Measurements from ENCODE around the gene CMA1. TPM values are rescaled to one million over a fixed set of nuclear protein-coding genes. Genes with fewer than 3 reads are reported as not detected.
"Not testable (repeated sequence)": the region's sequence is repeated elsewhere in the genome, so short reads cannot be mapped to it uniquely, and the experiment has no call there.

CMA1 gene
- total and polyA plus RNA-seq, 2 donors (not counting 1 experiment from before 2014, with no cell fraction given) = not detected

DNA sequence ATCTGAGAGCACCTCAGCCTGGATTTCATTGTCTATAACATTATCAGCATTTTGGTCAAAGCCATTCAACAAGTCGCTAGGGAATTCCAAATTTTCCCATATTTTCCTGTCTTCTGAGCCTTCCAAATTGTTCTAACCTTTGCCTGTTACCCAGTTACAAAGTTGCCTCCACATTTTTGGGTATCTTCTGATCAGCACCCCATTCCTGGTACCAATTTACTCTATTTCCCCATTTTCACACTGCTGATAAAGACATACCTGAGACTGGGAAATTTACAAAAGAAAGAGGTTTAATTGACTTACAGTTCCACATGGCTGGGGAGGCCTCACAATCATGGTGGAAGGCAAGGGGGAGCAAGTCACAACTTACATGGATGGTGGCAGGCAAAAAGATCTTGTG is 41.0 kb upstream of the CMA1 start:
- WGBS (ENCODE audit: insufficient coverage) = 50% methylated on average over 1 of the region's 1 CpG
- H3K27ac ChIP-seq (ENCODE audit: low read length in 2 of 2); ATAC-seq (ENCODE audit: low read depth); H3K4me1 Mint-ChIP-seq; H3K79me2 ChIP-seq (ENCODE audit: control insufficient read depth, insufficient read depth, low read length); POLR2A ChIA-PET; H3K4me3 Mint-ChIP-seq; H3K4me3 ChIP-seq (ENCODE audit: control extremely low read depth in 1 of 5, extremely low read depth in 1 of 5, insufficient read depth in 1 of 5, low read depth in 2 of 5, low read length in 4 of 5); CTCF ChIA-PET; H3K27ac Mint-ChIP-seq; H3K27me3 Mint-ChIP-seq; DNase-seq; H3K36me3 ChIP-seq (replicated peaks in 1 of 2; ENCODE audit: control extremely low read depth in 1 of 2, control insufficient read depth in 1 of 2, extremely low read depth in 1 of 2, insufficient read depth in 2 of 2, low read length in 1 of 2); H3K27me3 ChIP-seq (replicated peaks in 1 of 4; ENCODE audit: control extremely low read depth in 1 of 4, control insufficient read depth in 3 of 4, insufficient read depth in 4 of 4, low read length in 3 of 4); H4K20me1 ChIP-seq (ENCODE audit: control insufficient read depth, insufficient read depth, low read length, poor library complexity, severe bottlenecking); H3K4me1 ChIP-seq (ENCODE audit: control insufficient read depth in 2 of 2, insufficient read depth in 2 of 2, low read length in 2 of 2); H3K9ac ChIP-seq (ENCODE audit: low read length); H3K4me2 ChIP-seq (replicated peaks; ENCODE audit: low read depth, low read length, poor library complexity, severe bottlenecking); H2AFZ ChIP-seq (ENCODE audit: insufficient read depth, low read depth, low read length, poor library complexity, severe bottlenecking); intact Hi-C loops (cut with micrococcal nuclease): not testable (repeated sequence)
- peaks cover 6 to 16% (median 11%) of the 10 kb centered on the region in 3 donors for H3K9me3 ChIP-seq (ENCODE audit: control extremely low read depth in 1 of 3, control insufficient read depth in 2 of 3, insufficient read depth in 1 of 3, low read length in 2 of 3)
- H3K9me3 Mint-ChIP-seq (ENCODE audit: insufficient read depth) = peaks cover 23% of the 10 kb centered on the region

DNA sequence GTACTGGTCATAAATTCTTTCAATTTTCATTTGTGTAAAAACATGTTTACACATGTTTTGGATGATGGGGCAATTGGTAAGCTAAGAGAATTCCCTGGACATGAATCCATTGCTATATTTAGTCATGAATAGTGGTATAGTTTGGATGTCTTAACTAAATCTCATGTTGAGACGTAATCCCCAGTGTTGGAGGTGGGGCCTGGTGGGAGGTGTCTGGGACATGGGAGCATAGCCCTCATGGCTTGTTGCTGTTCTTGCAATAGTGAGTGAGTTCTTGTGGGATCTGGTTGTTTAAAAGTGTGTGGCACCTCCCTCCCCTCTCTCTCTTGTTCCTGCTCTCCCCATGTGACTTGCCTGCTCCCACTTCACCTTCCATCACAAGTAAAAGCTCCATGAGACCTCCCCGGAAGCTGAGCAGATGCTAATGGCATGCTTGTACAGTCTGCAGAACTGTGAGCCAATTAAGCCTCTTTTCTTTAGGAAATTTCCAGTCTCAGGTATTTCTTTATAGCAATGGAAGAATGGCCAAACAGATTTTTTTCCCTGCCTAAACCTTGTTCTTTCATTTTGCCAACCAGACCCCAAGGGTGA is 34.4 kb upstream of the CMA1 start:
- no peak overlapping the region for H3K4me3 ChIP-seq (ENCODE audit: control extremely low read depth in 1 of 5, extremely low read depth in 1 of 5, insufficient read depth in 1 of 5, low read depth in 2 of 5, low read length in 4 of 5)
- no peak overlapping the region for H3K27ac ChIP-seq (ENCODE audit: low read length in 2 of 2)
- Mint-ChIP-seq H3K27ac (no peak overlapping the region), H3K27me3 (peaks cover 17% of the 10 kb centered on the region), H3K4me3 (no peak overlapping the region), H3K4me1 (no peaks in the 10 kb centered on the region), H3K9me3 (ENCODE audit: insufficient read depth) (peaks cover 13% of the 10 kb centered on the region)
- ATAC-seq (ENCODE audit: low read depth) (no peak), DNase-seq (no peak)
- ChIA-PET CTCF (no interaction called here), POLR2A (no interaction called here)
- H3K9ac ChIP-seq (ENCODE audit: low read length) = no peak overlapping the region
- no peak overlapping the region for H2AFZ ChIP-seq (ENCODE audit: insufficient read depth, low read depth, low read length, poor library complexity, severe bottlenecking)
- H3K27me3 ChIP-seq (replicated peaks in 1 of 4; ENCODE audit: control extremely low read depth in 1 of 4, control insufficient read depth in 3 of 4, insufficient read depth in 4 of 4, low read length in 3 of 4) = peaks cover 0 to under 1% (median 0%) of the 10 kb centered on the region in 4 experiments
- peaks cover 5 to 7% (median 7%) of the 10 kb centered on the region in 3 donors for H3K9me3 ChIP-seq (ENCODE audit: control extremely low read depth in 1 of 3, control insufficient read depth in 2 of 3, insufficient read depth in 1 of 3, low read length in 2 of 3)
- no peak for TF ChIP-seq EZH2 (IDR thresholded peaks at IDR 0.05; ENCODE audit: borderline replicate concordance, insufficient read depth, low read depth, low read length, poor library complexity, severe bottlenecking)
- TF ChIP-seq, protein P1, sequence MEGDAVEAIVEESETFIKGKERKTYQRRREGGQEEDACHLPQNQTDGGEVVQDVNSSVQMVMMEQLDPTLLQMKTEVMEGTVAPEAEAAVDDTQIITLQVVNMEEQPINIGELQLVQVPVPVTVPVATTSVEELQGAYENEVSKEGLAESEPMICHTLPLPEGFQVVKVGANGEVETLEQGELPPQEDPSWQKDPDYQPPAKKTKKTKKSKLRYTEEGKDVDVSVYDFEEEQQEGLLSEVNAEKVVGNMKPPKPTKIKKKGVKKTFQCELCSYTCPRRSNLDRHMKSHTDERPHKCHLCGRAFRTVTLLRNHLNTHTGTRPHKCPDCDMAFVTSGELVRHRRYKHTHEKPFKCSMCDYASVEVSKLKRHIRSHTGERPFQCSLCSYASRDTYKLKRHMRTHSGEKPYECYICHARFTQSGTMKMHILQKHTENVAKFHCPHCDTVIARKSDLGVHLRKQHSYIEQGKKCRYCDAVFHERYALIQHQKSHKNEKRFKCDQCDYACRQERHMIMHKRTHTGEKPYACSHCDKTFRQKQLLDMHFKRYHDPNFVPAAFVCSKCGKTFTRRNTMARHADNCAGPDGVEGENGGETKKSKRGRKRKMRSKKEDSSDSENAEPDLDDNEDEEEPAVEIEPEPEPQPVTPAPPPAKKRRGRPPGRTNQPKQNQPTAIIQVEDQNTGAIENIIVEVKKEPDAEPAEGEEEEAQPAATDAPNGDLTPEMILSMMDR (IDR thresholded peaks at IDR 0.05) = no peak
- no peaks in the 10 kb centered on the region for H4K20me1 ChIP-seq (ENCODE audit: control insufficient read depth, insufficient read depth, low read length, poor library complexity, severe bottlenecking)
- H3K4me1 ChIP-seq (ENCODE audit: control insufficient read depth in 2 of 2, insufficient read depth in 2 of 2, low read length in 2 of 2) = no peaks in the 10 kb centered on the region
- no peaks in the 10 kb centered on the region for H3K36me3 ChIP-seq (replicated peaks in 1 of 2; ENCODE audit: control extremely low read depth in 1 of 2, control insufficient read depth in 1 of 2, extremely low read depth in 1 of 2, insufficient read depth in 2 of 2, low read length in 1 of 2)
- no peak overlapping the region for H3K4me2 ChIP-seq (replicated peaks; ENCODE audit: low read depth, low read length, poor library complexity, severe bottlenecking)
- 100% methylated on average over 1 of the region's 2 CpGs for WGBS (ENCODE audit: insufficient coverage)
- H3K79me2 ChIP-seq (ENCODE audit: control insufficient read depth, insufficient read depth, low read length) = no peaks in the 10 kb centered on the region
- intact Hi-C loops (cut with micrococcal nuclease) = no loop called here
